ENCODE data around the gene PDIA5.
A peak's percentile ranks its signal among the peaks of the same experiment; 100 is the strongest.

PDIA5 gene

DNA sequence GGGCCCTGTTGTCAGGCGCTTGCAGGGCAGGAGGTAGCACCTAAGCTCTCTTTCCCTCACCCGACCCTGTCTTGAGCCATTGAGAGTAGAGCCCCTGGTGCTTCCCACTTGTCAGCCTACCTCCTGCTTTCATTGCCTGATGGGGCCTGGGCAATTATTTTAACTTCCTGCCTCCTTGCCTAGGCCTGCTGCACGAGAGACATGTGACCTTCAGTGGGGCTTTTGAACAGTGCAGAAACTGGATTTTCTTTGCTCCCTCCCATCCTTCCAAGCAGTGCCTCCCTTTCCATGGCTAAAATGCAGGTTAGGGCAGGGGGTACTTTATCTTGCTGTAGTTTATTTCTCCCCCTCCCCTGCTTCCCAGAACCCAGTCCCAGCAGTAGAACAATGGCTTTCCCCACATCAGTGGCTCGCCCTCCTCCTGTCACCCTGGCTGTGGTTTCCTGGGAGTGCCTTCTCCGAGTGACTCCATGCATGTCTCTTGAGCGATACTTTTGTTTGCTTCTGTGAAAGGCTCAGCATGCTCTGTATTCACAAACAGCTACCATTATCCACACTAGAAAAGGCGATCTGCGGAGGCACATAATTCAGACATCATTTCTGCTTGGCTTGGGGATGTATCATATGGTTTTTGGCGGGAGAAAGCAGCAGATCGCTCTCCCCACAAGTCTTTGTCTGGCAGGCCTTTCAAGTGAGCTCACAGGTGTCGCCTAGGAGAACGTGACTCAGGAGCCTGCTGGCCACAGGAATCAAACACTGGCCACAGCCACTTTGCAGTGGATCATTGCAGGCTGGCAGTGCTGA is 24.1 kb downstream of the PDIA5 start:
- H3K4me3 Mint-ChIP-seq = no peak overlapping the region
- peaks cover 18% of the 10 kb centered on the region for H3K36me3 Mint-ChIP-seq
- H3K27me3 Mint-ChIP-seq = no peaks in the 10 kb centered on the region
- H3K9me3 Mint-ChIP-seq = no peaks in the 10 kb centered on the region
- peak overlapping the region; percentile 12 for H3K27ac Mint-ChIP-seq
- H3K4me1 Mint-ChIP-seq = peaks cover 27% of the 10 kb centered on the region

DNA sequence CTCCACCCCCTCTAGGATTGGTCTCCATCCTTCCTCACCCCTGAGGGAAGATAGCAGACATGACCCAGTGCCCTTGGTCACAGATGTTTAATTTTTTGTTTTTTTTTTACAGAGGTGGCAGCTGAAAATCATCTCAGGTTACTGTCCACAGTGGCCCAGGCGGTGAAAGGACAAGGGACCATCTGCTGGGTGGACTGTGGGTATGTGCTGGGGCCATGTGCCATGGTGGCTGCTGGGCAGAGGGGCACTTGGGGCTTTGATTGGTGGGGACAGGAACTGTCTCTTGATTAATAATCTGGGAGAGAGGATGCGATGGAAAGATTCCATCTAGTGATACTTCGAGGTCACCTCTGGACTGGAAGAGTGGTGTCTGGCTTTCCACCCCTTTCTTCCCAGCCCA is 25.4 kb downstream of the PDIA5 start:
- H3K9me3 Mint-ChIP-seq = no peaks in the 10 kb centered on the region
- H3K27ac Mint-ChIP-seq = no peak overlapping the region
- no peak overlapping the region for H3K4me3 Mint-ChIP-seq
- H3K4me1 Mint-ChIP-seq = peaks cover 22% of the 10 kb centered on the region
- peaks cover 18% of the 10 kb centered on the region for H3K36me3 Mint-ChIP-seq
- H3K27me3 Mint-ChIP-seq = no peaks in the 10 kb centered on the region

DNA sequence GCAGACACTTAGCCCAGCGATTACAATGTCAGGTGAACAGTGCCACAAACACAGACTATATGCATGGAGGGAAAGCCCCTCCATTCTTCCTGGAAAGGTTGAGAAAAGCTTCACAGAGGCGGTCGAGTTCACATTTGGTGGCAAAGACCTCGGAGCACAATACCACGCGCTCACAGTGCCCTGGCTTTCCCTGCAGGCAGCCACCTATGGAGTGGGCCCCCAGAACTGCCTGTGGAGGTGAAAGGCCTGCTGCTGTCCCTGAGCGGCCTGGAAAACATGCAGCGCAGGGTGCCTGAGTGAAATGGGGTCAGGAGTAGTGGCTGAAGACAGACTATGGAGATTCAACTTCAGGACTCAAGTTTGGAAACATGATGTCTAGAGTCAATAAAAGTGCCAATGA is 26.9 kb downstream of the PDIA5 start:
- H3K27me3 Mint-ChIP-seq = no peaks in the 10 kb centered on the region
- H3K9me3 Mint-ChIP-seq = no peaks in the 10 kb centered on the region
- no peak overlapping the region for H3K4me3 Mint-ChIP-seq
- no peak overlapping the region for H3K27ac Mint-ChIP-seq
- peaks cover 19% of the 10 kb centered on the region for H3K36me3 Mint-ChIP-seq
- peaks cover 16% of the 10 kb centered on the region for H3K4me1 Mint-ChIP-seq

DNA sequence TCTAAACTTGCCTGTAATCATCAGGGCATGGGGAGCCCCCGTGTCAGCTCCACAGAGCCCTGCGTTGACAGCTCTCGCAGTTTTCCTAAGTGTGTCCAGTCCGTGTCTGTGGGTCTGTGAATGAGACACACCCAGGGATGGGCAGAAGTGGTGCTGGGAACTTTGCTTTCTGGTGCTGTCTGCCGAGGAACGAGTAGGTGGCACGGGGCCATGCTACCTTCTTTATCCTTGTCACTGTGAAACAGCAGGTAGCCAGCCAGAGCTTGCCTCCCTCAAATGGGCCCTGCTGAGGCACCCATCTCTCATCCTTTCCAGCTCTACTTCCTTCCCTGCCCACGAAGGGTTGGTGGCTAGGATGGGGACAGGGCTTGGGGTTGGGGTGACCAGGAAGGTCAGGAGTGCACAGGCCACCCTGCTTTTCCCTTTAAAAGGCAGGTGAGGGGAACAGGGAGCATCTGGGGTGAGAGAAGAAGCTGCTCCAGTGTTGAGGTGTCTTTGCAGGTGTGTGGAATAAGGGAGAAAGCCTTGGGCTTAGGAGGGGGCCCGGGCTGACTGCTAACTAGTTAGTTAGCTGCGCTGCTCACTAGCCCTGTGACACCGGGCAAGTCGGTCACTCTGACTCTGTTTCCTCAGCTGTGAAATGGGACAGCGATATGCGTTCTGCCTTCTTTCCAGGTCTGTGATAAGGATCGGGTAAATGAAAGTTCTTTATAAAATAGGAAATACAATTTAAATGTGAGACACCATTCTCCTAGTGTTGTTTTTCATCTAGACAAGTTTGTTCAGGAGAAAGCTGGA is 27.9 kb downstream of the PDIA5 start:
- Mint-ChIP-seq H3K4me3 (no peak overlapping the region), H3K4me1 (peaks cover 16% of the 10 kb centered on the region), H3K36me3 (peaks cover 23% of the 10 kb centered on the region), H3K9me3 (no peaks in the 10 kb centered on the region), H3K27ac (no peak overlapping the region), H3K27me3 (no peaks in the 10 kb centered on the region)

DNA sequence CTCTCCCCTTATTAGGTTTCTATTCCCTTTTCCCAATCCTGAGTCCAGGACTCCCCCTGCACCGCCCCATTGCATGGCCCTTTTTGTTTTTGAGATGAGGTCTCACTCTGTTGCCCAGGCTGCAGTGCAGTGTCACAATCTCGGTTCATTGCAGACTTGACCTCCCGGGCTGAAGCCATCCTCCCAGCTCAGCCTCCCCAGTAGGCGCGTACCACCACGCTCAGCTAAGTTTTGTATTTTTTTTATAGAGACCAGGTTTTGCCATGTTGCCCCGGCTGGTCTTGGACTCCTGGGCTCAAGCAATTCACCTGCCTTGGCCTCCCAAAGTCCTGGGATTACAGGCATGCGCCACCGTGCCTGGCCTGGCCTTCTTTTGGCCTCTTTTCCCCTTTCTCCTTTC is 29.3 kb downstream of the PDIA5 start:
- Mint-ChIP-seq H3K36me3 (peaks cover 25% of the 10 kb centered on the region), H3K4me1 (peaks cover 6% of the 10 kb centered on the region), H3K4me3 (no peak overlapping the region), H3K27ac (no peak overlapping the region), H3K9me3 (no peaks in the 10 kb centered on the region), H3K27me3 (no peaks in the 10 kb centered on the region)

DNA sequence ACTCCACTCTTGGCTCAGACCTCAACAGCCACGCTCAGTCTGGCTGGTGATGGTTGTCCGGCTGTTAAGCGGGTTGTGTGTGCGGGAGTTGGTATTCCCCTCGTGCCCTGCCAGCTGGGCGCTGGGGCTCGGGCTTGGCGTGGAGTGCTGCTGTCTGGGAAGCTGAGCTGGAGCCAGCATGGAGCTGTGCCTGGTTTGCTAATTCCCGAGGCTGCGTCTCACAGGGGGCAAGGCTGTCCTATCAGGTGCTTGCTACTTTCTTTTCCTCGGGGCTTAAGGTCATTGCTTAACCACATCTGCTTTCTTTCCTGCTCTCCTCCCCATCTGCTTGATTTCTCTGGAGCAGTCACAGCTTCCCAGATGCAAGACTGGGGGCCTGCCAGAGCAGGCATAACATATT is 29.9 kb downstream of the PDIA5 start:
- H3K9me3 Mint-ChIP-seq = no peaks in the 10 kb centered on the region
- H3K36me3 Mint-ChIP-seq = peaks cover 23% of the 10 kb centered on the region
- H3K27me3 Mint-ChIP-seq = no peaks in the 10 kb centered on the region
- H3K27ac Mint-ChIP-seq = no peak overlapping the region
- H3K4me1 Mint-ChIP-seq = peaks cover under 1% of the 10 kb centered on the region
- H3K4me3 Mint-ChIP-seq = no peak overlapping the region

DNA sequence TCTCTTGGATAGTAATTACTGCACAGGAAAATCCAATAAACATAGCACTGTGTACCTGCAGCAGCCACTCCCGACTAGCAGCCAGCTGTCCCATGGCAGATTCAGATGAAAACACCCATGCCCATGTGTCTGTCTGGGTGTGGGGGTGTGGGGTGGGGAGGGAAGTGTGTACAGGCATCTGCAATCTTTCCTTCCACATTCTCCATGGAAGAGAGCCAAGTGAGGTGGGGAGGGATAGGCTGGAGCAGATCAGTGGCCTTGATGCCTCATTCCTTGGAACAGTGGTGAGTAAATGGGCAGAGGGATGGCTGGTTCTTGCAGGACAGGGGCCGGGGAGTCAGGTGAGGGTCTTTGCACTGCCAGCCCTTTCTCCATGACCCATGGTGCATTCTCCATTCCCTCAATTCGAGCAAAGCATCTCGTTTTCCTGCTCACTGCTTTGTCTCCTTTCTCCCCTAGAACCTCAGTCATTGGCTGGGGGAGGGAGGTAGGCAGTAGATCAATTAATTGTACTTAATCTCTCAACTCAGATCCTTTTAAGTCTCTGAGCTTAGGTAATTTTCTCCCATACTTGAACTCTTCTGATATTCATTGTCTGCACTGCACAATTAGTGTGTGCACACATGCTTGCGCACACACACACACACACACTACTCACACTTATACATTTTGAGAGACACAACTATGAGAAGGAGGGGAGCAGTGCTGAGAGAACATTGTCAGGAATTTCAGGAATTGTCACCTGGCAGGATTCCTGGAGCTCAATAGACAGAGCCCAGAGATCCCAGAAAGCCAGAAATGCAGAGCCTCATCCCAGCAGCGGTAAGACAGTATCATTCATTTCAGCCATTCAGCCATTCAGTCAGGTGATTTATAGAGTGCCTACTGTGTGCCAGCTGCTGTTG is 31.9 kb downstream of the PDIA5 start:
- no peaks in the 10 kb centered on the region for H3K9me3 Mint-ChIP-seq
- no peak overlapping the region for H3K4me3 Mint-ChIP-seq
- H3K27me3 Mint-ChIP-seq = no peaks in the 10 kb centered on the region
- H3K4me1 Mint-ChIP-seq = no peaks in the 10 kb centered on the region
- H3K36me3 Mint-ChIP-seq = peaks cover 26% of the 10 kb centered on the region
- no peak overlapping the region for H3K27ac Mint-ChIP-seq

DNA sequence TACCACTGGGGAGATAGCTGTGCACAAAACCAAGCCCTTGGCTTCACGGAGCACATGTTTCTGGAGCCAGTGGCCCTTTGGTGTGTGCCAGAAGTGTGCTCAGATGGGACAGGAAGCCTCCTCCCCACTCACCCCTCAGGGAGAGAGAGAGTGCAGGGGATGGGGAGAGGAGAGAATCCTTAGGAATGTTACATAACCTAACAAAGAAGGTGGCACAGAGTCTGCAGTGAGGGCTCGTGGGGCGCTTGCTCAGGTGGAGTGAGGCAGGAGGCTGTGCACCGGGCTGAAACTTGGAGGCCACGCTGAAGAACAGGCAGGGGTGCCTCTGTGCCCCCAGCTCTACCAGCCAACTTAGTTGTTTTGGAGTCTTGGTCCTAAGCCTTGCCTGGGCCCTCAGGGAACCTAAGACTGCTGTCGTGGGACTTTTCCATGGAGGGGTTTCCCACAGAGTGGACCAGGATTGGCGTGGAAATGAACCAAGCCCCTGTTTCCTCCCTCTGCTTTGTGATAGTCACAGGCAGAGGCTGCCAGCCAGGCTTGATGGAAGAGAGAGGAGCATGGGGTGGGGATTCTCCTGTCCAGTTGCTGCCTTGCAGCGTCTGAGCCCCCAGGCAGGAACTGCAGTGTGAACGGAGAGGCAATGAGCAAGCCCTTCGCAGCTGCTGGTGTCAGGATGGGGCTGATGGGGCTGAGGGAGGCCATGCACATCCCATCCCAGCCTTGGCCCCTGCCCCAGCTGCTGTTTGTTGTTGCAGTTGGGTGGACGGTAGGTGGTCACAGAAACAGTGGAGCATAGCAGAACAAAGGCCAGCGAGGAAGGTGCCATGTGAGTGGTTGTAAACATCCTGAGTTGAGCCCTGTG is 32.7 kb downstream of the PDIA5 start:
- no peaks in the 10 kb centered on the region for H3K4me1 Mint-ChIP-seq
- H3K9me3 Mint-ChIP-seq = no peaks in the 10 kb centered on the region
- no peaks in the 10 kb centered on the region for H3K27me3 Mint-ChIP-seq
- peaks cover 27% of the 10 kb centered on the region for H3K36me3 Mint-ChIP-seq
- no peak overlapping the region for H3K4me3 Mint-ChIP-seq
- no peak overlapping the region for H3K27ac Mint-ChIP-seq

DNA sequence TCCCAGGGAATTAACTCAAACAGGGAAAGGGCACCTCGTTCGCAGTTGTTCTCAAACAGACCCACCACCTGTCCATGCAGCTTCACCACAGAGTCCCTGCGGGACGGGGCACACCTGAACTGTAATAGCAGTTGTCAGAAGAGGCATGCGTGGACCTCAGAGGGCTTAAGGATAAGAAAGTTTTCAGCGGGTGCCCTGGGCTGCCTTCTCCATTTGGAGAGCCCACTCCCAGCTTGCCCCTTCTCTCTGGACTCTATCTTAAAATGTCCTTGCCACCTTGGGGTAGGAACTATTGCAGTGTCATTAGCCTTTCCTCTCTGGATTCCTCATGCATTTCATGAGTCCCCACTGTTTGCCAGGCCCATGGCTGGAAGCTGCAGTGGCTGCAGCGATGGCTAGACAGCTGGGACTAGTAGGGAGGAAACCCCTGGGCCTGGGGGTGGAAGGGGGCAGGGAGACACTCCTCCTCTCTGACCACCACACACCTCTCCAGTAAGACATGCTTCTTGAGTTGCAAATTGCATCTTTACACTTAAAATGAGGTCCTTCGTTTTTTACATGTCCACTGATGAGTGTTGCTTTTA is 33.5 kb downstream of the PDIA5 start:
- Mint-ChIP-seq H3K4me1 (no peaks in the 10 kb centered on the region), H3K27me3 (no peaks in the 10 kb centered on the region), H3K36me3 (peaks cover 25% of the 10 kb centered on the region)

DNA sequence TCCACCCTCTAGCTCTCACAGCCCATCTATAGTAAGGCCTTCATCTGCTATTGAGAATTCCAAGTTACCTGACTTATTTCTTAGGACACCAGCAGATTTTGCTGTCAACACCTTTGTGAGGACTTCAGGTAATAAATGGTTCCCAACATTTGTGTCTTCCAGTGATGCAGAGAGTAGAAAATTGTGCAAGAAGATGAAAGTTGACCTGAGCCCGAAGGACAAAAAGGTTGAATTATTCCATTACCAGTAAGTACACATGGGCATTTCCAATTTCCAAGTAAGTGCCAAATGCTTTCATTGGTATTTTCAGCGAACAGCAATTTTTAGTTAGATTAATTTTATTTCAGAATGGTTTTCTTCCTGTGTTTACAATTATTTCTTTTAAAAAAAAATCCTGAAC is 35.4 kb downstream of the PDIA5 start:
- Mint-ChIP-seq H3K27me3 (no peaks in the 10 kb centered on the region), H3K9me3 (no peaks in the 10 kb centered on the region), H3K36me3 (peaks cover 27% of the 10 kb centered on the region), H3K4me3 (no peak overlapping the region), H3K4me1 (no peaks in the 10 kb centered on the region), H3K27ac (no peak overlapping the region)

More for the DNA sequence above, 33.5 kb downstream of the PDIA5 start:
- Mint-ChIP-seq H3K4me3 (no peak overlapping the region), H3K9me3 (no peaks in the 10 kb centered on the region), H3K27ac (no peak overlapping the region)

DNA sequence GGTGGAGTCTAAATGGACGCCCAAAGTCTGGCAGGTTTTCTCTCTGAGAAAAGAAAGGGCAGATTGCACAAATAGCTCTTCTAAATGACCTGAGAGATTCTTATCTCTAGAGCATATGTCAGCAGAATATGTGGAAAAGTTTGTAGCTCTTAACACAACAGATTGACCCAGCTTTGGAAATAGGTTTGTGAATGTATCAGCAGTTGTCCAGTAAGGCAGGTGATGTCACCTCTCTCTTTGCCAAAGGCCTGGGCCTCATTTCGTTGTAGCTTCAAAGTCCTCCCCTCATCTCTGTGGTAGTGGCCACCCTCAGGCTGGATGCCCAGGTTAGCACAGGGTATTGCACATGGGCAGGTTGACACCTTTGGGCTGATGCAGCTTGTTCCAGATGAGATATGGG is 36.0 kb downstream of the PDIA5 start:
- H3K9me3 Mint-ChIP-seq = no peaks in the 10 kb centered on the region
- no peak overlapping the region for H3K27ac Mint-ChIP-seq
- no peaks in the 10 kb centered on the region for H3K27me3 Mint-ChIP-seq
- H3K36me3 Mint-ChIP-seq = peaks cover 27% of the 10 kb centered on the region
- no peaks in the 10 kb centered on the region for H3K4me1 Mint-ChIP-seq
- H3K4me3 Mint-ChIP-seq = no peak overlapping the region

DNA sequence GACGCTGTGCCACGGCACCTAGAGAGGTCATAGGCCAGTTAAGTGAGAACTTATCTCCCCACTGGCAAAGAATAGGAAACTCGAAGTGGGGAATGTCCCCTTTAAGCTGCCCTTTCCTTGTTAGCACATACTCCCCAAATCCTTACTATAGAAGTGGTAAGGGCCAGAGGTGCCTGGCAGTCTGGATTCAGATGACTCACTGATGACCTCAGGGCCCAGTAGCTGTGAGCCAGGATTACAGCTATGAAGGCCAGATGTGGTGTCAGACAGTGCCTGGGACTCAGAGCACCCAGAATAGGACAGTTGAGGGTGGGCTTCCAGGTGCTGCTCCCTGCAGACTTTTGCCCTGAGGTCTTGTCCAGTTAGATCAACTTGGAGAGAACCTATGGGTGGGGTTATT is 37.7 kb downstream of the PDIA5 start:
- Mint-ChIP-seq H3K4me3 (no peak overlapping the region), H3K9me3 (no peaks in the 10 kb centered on the region), H3K27me3 (no peaks in the 10 kb centered on the region), H3K36me3 (peaks cover 26% of the 10 kb centered on the region), H3K4me1 (no peaks in the 10 kb centered on the region), H3K27ac (no peak overlapping the region)

DNA sequence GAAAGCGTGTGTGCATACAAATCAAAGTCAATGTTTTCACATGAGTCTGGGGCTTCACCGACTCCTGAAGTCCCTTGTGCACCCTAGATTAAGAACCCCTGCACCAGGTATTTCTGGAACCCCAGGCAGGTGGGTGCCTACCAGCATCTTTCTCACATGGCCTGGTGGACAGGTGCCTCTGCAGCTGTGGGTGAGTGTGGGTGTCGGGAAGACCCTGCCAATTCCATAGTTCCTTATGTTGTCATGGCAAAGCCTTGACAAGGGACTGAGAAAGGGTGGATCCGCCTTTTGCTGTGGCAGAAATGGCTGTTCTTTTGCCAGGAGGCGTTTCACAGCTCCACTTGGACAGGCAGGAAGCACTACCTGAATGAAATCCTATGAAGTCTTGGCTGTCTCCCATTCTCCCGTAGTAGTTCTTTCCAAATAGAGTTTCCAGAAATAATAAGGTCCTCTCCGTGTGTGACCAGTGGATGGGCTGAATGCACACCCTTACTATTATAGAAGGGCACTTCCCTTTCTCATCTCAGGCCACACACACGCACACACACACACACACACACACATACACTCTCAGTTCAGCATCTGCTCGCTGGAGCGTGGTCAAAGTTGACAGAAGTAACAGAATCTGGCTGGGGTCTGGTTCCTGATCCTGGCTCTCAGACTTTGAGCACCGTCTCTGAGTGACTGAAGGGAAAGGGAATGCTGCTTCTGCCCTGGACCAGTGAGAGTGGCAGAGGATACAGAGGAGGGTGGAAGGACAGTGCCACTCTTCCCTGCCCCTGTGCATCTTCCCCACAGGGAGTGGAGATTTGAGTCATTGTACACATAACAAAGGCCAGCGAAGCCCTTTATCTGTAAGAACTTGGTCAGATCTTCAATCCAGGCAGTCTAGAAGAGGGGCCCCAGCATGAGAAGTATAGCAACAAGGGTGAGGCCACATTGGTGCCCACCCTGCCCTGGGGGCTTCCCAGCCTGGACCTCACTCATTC is 38.7 kb downstream of the PDIA5 start:
- peaks cover 32% of the 10 kb centered on the region for H3K36me3 Mint-ChIP-seq
- H3K4me1 Mint-ChIP-seq = no peaks in the 10 kb centered on the region
- H3K4me3 Mint-ChIP-seq = no peak overlapping the region
- H3K27ac Mint-ChIP-seq = no peak overlapping the region
- H3K9me3 Mint-ChIP-seq = no peaks in the 10 kb centered on the region
- H3K27me3 Mint-ChIP-seq = no peaks in the 10 kb centered on the region
